Measurements from ENCODE around the gene KRTAP4-8.
"Not testable (repeated sequence)": the region's sequence is repeated elsewhere in the genome, so short reads cannot be mapped to it uniquely, and the experiment has no call there.

KRTAP4-8 gene
- 0 reads per million in 4 donors for total RNA-seq

DNA sequence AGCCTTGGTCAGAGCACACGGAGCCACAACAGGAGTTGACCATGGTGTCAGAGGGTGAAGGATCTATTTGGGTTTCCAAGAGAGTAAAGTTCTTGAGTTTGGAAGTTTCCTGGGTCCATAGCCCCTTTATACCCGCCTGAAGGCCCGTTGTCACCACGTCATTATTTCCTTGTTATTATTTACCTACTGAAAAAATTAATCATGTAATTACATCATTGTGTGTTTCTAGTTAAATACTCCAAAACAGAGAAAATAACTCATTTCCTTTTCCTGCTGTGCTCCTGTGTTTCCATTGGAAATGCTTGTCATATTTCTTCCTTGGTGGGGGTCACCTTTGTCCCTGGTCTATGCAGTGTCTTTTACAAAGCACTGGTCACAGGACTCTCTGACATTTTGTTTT is at the start of gene KRTAP4-8:
Gene KRTAP4-8, minus strand, starts transcription at position 101 of the 400 bp plus-strand sequence. Its CDS starts 58 bp downstream, at position 43.
- DNase-seq: no peak

DNA sequence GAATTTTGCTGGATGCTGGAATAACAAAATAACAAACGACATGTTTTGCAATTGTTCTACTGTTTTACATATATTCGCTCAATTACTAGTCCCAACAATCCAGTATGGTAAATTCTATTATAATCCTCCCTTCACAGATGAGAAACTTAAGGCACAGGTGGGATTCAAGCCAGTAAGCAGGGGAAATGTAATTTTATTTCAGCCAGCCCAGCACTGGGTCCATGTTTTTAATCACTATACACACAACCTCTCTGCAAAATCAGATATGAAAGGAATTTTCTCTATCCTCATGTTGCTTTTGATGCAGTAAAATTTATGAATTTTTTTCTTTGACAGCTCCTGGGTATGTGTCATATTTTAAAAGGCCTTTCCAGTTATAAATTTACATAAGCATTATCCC is 47.3 kb upstream of the KRTAP4-8 start:
- no peak for DNase-seq

DNA sequence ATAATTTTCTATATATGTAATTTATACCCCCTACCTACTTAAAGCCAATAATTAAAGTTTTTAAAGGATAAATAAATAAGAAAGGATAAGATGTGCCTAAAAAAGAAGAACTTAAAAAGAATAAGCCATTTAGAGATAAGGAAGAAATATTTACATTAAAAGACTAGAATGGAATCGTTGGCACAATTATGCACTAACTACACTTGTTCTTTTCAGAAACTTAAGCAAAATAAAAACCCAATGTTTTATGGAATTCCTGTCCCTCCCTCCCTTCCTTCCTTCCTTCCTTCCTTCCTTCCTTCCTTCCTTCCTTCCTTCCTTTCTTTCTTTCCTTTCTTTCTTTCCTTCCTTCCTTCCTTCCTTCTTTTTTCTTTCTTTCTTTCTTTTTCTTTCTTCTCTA is 46.9 kb upstream of the KRTAP4-8 start:
- no peak for DNase-seq

DNA sequence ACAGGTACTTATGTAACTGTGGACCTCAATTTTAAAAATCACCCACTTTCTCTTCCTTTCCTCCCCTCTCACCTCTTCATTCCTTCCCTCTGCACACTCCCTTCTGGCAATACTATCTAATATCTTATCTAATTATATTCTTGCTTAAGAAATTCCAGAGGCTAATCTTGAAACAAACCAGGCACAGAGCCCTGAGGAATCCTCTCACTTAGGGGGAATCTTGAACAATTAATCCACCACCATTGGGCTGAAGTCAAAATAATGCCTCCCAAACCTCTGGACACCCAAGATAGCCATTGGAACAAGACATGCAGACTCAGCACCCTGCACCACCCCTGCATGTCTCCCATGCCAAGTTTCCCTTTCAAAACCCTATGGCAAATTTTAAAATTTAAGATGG is 43.4 kb upstream of the KRTAP4-8 start:
- DNase-seq: no peak

DNA sequence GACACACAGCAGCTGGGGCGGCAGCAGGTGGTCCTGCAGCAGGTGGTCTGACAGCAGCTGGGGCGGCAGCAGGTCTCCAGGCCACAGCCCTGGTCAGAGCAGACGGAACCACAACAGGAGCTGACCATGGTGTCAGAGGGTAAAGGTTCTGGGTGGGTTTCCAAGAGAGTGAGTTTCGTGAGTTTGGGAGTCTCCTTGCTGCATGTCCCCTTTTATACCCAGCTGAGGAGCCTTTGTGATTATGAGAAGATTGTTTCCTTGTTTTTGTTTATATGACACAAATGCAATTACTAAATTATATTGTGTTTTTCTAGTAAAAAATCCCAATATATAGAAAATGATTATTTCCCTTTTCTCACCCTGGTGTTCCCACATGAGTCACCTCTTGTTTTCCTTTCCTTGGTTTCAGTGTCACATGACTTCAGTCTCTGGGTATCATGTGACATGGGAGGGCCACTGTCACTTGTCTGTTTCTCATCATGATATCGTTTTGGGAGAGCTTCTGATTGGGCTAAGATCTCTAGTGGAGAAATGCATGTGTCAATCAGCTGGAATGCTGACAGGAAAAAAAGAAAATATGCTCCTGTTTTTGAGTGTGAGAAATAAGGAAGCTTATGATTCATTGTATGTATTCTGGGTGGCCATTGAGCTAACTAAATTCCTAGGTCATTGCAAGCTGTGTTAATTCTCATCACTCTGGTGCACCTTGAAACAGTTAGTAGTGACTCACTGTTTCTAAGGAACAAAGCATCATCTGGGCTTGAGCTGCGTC is 42.6 kb upstream of the KRTAP4-8 start, which contains the start of gene KRTAP4-6:
Gene KRTAP4-6, minus strand, starts transcription at position 185 of the 772 bp plus-strand sequence. Its CDS starts 57 bp downstream, at position 128.
- no peak for DNase-seq

DNA sequence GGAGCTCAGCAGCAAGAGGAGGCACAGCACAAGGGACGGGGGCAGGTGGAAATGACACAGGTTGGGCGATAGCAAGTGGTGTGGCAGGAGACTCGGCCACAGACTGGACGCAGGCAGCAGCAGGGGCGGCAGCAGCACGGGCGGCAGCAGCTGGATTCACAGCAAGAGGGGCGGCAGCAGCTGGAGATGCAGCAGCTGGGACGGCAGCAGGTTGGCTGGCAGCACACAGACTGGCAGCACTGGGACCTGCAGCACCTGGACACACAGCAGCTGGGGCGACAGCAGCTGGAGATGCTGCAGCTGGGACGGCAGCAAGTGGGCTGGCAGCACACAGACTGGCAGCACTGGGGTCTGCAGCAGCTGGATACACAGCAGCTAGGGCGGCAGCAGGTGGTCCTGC is 41.9 kb upstream of the KRTAP4-8 start:
- not testable (repeated sequence) for DNase-seq

DNA sequence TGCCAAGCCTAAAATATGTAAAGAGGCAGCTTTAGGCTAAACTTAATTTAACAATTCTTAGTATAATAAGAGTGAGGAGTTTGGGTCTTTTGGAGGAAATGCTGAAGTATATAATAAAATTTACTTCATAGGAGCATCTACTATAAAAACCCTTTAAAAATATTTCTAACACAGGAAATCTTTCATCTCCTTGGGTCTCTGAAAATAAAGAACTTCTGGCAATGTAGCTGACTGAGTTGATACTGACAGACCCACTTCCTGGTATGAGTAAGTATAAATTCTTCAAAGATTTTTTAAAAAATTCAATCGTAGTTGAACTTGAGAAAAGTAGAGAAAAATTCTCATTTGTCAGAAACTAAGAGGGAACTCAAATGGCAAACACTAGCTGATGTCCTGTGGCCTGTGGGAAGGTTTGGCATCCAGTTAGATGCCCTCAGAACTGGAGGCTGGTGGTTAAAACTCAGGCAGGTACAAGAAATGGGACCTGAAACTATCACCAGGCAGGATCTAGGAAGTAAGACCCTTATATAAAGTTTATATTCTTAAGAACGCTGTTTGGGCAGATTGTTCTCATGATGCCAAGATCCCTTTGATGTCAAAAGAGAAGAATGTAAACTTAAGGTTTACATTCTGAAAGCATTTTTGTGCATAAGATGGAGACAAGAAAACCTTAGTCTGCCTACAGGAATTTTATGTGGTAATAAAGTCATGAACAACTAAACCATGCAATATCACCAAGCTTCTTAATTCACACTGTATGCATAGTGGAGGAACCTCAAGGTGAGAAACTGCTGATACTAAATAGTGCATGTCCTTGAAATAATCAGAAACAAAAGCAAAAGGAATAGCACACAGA is 36.2 kb upstream of the KRTAP4-8 start:
- DNase-seq: no peak

DNA sequence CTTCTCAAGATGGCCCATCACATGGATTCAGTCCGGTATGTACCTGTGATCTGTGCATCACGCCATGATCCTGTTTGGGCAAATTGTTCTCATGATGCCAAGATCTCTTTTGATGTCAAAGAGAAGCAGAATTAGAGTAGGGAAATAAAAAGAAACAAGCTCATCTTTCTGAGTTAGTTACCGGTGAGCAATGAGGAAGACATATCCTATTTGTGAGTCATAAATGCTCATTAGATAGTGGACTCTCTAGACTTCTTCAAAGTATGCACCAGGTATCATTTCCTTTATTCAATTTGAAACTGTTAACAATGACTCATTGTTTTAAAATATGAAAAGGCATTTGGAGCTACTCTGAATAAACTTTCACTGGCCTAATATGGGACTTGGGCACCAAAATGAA is 34.0 kb upstream of the KRTAP4-8 start:
- DNase-seq: no peak

DNA sequence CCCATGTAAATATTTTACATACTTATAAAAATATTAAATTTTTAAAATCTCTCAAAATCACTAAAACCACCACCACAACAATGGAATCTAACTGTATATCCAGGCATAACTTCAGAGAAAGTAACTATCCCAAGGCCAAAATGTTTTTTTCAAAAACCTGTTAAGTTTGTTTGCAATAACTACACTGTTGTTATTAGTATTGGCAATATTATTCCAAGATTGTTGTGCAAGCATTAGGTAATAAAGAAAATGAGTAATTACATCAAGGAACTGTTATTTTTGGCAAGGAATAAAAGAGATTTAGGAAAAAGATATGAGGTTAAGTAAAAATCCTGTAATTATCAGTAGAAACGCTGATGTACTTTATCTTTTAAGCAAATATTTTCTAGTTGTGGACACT is 29.4 kb upstream of the KRTAP4-8 start:
- no peak for DNase-seq

DNA sequence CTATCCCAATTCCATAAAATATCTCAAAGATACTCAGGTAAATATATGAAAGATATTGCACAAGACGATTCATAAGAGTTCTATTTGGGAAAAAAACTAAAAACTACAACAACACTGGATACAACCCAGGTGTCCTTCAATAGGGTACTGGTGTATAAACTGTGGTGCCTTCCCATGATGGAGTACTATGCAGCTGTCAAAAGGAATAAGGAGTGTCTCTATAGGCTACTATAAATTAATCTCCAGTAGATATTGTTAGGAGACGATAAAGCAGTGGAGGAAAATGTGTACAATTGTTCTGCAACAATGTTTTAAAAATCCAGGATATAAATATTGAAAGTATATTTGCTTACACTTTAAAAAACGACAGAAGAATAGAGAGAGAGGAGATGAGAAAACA is 28.5 kb upstream of the KRTAP4-8 start:
- no peak for DNase-seq

DNA sequence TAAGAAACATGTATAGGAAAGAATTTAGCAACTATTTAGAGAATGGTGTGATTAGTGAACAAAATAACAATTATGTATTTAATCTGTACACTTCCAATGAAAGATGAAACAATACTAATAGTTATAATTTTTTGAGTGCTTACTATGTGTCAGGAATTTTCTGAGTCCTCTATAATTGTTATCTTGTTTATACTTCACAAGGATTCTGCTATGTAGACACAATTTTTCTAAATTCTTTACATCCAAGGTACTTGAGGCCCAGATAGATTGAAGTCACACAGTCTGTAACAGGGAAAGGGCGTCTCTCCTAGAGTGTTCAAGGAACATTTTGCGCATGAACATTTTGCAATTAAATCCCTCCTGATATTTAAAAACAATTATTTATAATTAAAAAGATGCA is 27.1 kb upstream of the KRTAP4-8 start:
- no peak for DNase-seq

DNA sequence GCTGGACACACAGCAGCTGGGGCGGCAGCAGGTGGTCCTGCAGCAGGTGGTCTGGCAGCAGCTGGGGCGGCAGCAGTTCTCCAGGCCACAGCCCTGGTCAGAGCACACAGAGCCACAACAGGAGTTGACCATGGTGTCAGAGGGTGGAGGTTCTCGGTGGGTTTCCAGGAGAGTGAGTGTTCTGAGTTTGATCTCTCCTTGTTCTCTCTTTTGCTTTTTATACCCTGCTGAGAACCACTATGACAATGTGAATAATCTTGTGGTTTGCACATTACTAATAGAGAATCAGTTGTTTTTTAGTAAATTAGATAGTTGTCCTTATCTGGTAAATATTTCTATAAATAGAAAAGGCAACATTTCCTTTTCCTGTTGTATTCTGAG is 26.0 kb upstream of the KRTAP4-8 start, which contains the start of gene KRTAP4-12:
Gene KRTAP4-12, minus strand, starts transcription at position 192 of the 381 bp plus-strand sequence. Its CDS starts 60 bp downstream, at position 132.
- not testable (repeated sequence) for DNase-seq

DNA sequence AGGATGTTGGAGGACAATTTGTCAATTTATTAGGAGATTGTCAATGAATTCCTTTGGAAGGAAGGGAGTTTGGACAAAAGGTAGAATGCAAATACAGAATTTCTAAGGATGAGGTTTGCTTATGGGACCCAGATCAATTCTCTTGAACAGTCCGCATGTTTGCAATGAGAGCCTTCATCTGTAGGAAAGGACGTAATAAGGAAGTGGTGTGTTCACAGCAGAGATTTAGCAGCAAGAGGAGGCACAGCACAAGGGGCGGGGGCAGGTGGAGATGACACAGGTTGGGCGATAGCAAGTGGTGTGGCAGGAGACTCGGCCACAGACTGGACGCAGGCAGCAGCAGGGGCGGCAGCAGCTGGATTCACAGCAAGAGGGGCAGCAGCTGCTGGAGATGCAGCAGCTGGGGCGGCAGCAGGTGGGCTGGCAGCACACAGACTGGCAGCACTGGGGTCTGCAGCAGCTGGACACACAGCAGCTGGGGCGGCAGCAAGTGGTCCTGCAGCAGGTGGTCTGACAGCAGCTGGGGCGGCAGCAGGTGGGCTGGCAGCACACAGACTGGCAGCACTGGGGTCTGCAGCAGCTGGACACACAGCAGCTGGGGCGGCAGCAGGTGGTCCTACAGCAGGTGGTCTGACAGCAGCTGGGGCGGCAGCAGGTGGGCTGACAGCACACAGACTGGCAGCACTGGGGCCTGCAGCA is 25.5 kb upstream of the KRTAP4-8 start:
- not testable (repeated sequence) for DNase-seq

DNA sequence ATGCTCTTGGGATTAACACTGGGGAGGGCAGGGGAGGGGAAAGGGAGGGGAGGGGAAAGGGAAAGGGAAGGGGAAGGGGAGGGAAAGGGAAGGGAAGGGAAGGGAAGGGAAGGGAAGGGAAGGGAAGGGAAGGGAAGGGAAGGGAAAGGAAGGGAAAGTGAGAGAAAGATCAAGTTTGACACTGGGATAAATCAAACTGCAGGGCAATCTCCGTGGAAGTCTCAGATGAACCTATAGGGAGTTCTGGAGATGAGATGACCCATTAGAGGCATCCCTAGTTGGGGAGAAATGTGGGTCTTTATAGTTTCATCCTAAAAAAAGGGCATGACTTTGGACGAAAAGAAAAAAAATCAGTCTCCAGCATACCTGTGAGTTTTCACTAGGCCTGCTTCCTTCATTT is 23.8 kb upstream of the KRTAP4-8 start:
- DNase-seq: no peak

DNA sequence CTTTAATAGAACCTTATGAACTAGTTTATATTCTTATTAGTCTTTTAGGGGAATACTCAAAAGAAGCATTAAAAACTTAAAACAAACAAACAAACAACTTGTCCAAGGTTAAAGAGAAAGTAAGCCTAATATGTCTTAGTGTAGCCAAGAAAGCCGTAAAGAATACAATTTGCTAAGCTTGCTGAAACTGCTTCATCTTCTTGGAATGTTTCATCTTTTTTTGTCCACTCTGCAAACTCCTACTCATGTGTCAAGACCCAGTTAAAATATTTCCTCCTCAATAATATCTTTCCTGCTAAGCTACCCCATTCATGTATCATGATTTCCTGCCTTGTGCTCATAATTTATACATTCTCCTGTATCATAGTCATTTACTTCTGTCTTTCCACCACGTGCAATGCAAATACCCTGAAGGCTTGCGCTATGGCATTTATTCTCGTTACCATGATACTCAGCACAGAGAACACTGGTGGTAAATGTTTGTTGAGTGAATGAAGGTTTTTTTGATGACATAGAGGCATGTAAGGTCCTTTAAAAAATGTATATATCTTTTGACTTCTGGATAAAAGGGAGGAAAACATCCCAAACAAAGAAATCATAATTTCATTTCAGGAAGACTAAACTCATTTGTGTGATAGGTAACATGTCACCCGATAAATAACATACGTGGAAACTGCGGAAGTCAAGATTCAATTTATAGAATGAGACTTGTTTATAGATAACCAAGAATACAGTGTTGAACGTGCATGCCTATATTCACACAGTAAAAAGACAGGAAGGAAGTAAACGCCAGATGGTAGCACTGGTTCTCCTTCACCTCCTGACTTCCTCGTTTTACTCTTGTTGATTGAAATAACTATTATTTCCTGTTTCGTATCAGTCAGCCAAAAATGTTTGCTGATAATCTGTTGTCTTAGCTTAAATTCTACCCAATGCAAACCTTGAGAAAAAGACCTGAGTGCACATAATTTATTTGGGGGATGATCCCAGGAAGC is 22.1 kb upstream of the KRTAP4-8 start:
- DNase-seq: not testable (repeated sequence)

DNA sequence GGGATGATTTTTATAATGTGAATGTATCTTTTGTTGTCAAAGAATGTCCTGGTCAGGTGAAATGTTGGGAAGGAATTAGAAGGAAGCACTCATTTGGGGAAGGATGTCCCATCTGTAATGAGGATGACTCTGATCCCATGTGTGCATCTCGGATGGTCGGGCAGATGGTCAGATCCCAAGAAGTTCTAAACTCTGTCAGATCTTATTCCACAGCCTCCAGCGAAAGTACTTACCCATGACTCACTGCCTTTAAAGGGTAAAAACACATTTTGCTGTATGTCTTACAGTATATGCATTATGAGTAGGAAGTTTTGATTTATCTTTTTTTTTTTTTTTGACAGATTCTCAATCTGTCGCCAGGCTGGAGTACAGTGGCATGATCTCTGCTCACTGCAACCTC is 20.8 kb upstream of the KRTAP4-8 start:
- no peak for DNase-seq

DNA sequence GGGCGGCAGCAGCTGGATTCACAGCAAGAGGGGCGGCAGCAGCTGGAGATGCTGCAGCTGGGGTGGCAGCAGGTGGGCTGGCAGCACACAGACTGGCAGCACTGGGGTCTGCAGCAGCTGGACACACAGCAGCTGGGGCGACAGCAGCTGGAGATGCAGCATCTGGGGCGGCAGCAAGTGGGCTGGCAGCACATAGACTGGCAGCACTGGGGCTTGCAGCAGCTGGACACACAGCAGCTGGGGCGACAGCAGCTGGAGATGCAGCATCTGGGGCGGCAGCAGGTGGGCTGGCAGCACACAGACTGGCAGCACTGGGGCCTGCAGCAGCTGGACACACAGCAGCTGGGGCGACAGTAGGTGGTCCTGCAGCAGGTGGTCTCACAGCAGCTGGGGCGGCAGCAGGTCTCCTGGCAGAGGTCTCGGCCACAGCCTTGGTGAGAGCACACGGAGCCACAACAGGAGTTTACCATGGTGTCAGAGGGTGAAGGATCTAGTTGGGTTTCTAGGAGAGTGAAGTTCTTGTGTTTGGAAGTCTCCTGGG is 20.0 kb upstream of the KRTAP4-8 start, which contains the start of gene KRTAP4-11:
Gene KRTAP4-11, minus strand, starts transcription at position 528 of the 541 bp plus-strand sequence. Its CDS starts 58 bp downstream, at position 470.
- not testable (repeated sequence) for DNase-seq

DNA sequence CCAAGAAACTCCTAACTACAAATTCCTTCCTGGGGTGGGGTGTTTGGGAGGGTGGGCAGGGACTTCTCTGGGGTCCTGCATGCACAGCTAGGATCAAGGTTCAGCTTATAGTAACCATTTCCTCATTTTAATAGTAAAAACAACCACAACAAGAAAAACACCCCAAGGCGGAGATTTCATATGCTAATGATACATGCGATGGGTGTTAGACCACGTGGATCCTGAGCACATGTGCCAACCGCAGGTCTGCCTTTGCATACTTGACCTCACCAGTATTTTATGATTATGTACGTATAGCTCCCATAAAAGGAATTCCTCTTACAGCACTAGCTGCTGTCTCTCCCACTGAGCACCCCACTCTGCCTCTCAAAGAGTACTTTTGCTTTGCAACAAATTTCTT is 18.4 kb upstream of the KRTAP4-8 start:
- no peak for DNase-seq

DNA sequence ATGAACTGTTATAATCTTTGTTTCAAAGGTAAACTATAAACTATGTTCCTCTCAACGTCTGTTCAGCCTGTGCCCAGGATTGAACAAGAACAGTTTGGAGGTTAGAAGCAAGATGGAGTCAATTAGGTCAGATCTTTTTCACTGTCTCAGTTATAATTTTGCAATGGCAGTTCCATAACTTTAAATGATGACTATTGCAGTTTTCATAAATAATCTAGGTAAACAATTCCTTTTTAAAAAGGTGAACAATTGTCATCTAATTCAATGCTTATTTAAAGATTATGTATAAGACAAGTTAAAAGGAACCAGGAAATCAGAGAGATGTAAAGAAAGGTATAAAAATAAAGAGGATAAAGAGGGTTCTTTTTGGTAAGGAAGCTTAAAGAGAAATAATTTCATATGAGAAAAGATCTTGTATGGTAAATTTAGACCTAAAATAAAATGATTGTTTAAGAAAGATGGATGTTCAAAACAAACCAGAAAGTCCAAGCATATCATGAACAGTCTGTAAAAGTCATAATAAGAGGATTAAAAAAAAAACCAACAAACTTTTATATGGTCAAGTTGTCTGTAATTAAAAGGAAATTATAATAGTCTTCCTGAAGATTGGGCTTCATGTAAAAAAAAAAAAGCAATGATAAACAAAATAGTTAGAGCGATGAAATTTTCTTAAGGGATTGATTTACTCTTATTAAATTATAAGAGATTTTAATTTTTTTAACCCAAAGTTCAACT is 13.4 kb upstream of the KRTAP4-8 start:
- no peak for DNase-seq

DNA sequence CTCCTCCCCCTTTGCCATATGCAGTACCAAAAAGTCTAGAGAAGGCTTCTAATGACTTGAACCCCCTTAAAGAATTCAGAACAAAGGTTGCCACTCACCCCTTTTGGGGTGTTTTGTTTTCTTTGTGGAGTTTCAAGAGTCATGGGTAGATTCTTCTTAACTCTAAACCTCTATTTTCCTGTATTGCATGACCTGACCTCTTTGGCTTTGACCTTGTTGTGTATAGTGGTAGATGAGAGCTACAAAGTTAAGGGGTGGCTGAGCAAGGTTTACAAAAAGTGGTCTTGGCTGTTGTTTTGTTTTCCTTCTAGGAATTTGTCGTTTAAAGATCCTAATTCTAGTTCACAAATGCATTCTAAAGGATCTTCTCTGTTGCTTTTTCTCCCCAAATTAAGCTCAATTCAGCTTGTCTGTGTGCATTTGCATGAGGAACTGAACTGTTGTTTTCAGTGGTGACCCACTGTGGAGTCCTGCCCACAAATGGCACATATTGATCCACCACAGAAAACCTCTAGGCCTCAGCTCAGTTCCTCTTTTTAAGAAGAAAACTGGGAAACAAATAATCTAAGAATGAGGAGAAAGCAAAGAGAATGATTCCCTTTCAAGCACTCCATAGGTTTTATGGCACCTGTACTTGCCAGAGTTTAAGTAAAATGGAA is 10.9 kb upstream of the KRTAP4-8 start:
- DNase-seq: not testable (repeated sequence)
